CD14-positive monocyte (primary cell): ENCODE results near the gene KSR2. TPM values are rescaled to one million over a fixed set of nuclear protein-coding genes. Genes with fewer than 3 reads are reported as not detected.

Experiments
- DNase-seq, 3 donors: peaks; one replicate each; pipeline ENCODE4 v3.0.0-alpha.2; 2011 to 2022
- H2AFZ ChIP-seq: 2 replicates; pipeline ENCODE4 v1.6.0; 2012; ENCODE audit warnings: mild to moderate bottlenecking, low read depth, low read length, inconsistent platforms; ENCODE audit not compliant: insufficient read depth, poor library complexity, severe bottlenecking
- H3K27ac ChIP-seq, 2 donors: 1 replicate in 1 of 2; 2 replicates in 1 of 2; pipeline ENCODE4 v1.5.1; 2012 to 2013; ENCODE audit warnings: low read length in 2 of 2, control low read depth in 1 of 2, inconsistent platforms in 1 of 2, low read depth in 1 of 2, mild to moderate bottlenecking in 1 of 2
- H3K27me3 ChIP-seq, 2 donors: one replicate each; pipeline versions ENCODE4 v1.6.0 to v1.6.1; 2011 to 2013; ENCODE audit warnings: low read length in 2 of 2; ENCODE audit not compliant: control insufficient read depth in 2 of 2, insufficient read depth in 2 of 2
- H3K36me3 ChIP-seq, 2 donors: replicated peaks in 1 of 2; 1 replicate in 1 of 2; 2 replicates in 1 of 2; pipeline versions ENCODE4 v1.5.1 to v1.6.1; 2012 to 2013; ENCODE audit warnings: low read length in 2 of 2, control low read depth in 1 of 2, inconsistent platforms in 1 of 2, mild to moderate bottlenecking in 1 of 2; ENCODE audit not compliant: insufficient read depth in 2 of 2, control insufficient read depth in 1 of 2
- H3K4me1 ChIP-seq, 2 donors: 1 replicate in 1 of 2; 2 replicates in 1 of 2; pipeline versions ENCODE4 v1.5.1 to v1.6.1; 2012 to 2013; ENCODE audit warnings: low read length in 2 of 2, control low read depth in 1 of 2, inconsistent platforms in 1 of 2, mild to moderate bottlenecking in 1 of 2, moderate library complexity in 1 of 2; ENCODE audit not compliant: insufficient read depth in 2 of 2, control insufficient read depth in 1 of 2
- H3K4me2 ChIP-seq: replicated peaks from 2 replicates; pipeline ENCODE3; 2012; ENCODE audit warnings: low read length, moderate library complexity, mild to moderate bottlenecking; ENCODE audit not compliant: poor library complexity, severe bottlenecking; ENCODE audit errors: extremely low read depth
- H3K4me3 ChIP-seq, 3 experiments: fragments of 200-600 bp in 1 of 3; sonication (generic) in 1 of 3; replicated peaks in 1 of 3; 1 replicate in 2 of 3; 2 replicates in 1 of 3; pipeline ENCODE4 v1.5.1; 2011 to 2013; ENCODE audit warnings: low read length in 3 of 3, mild to moderate bottlenecking in 3 of 3, control low read depth in 2 of 3, low read depth in 2 of 3, inconsistent platforms in 1 of 3, moderate library complexity in 1 of 3
- H3K79me2 ChIP-seq: 2 replicates; pipeline ENCODE4 v1.6.0; 2012; ENCODE audit warnings: mild to moderate bottlenecking, control low read depth, inconsistent platforms, low read length, moderate library complexity; ENCODE audit not compliant: insufficient read depth
- H3K9ac ChIP-seq: 2 replicates; pipeline ENCODE4 v1.6.0; 2017; ENCODE audit warnings: low read length, mild to moderate bottlenecking; ENCODE audit not compliant: insufficient read depth, poor library complexity, severe bottlenecking
- H3K9me3 ChIP-seq, 2 donors: replicated peaks in 1 of 2; 1 replicate in 1 of 2; 2 replicates in 1 of 2; pipeline versions ENCODE4 v1.5.1 to v1.6.1; 2012 to 2013; ENCODE audit warnings: low read length in 2 of 2, control low read depth in 1 of 2; ENCODE audit not compliant: control insufficient read depth in 1 of 2, insufficient read depth in 1 of 2
- H4K20me1 ChIP-seq: 2 replicates; pipeline ENCODE4 v1.6.0; 2012; ENCODE audit warnings: mild to moderate bottlenecking, low read length, control low read depth, moderate library complexity; ENCODE audit not compliant: insufficient read depth
- H3K27ac Mint-ChIP-seq, 7 donors: one replicate each; pipeline ENCODE4 v1.8.0; 2020; ENCODE audit warnings: mild to moderate bottlenecking in 7 of 7, mixed read lengths in 7 of 7, moderate library complexity in 6 of 7, inconsistent platforms in 2 of 7
- H3K27me3 Mint-ChIP-seq, 3 donors: one replicate each; pipeline ENCODE4 v1.8.0; 2021 to 2022; ENCODE audit warnings: low read depth in 3 of 3, mild to moderate bottlenecking in 3 of 3, mixed read lengths in 3 of 3, moderate library complexity in 3 of 3, inconsistent platforms in 1 of 3
- H3K36me3 Mint-ChIP-seq, 2 donors: one replicate each; pipeline ENCODE4 v1.8.0; 2020; ENCODE audit warnings: mixed read lengths in 2 of 2, inconsistent platforms in 1 of 2, mild to moderate bottlenecking in 1 of 2
- H3K4me1 Mint-ChIP-seq: one replicate; pipeline ENCODE4 v1.8.0; 2020; ENCODE audit warnings: mild to moderate bottlenecking, mixed read lengths
- H3K4me3 Mint-ChIP-seq, 2 donors: one replicate each; pipeline ENCODE4 v1.8.0; 2020; ENCODE audit warnings: mild to moderate bottlenecking in 2 of 2, mixed read lengths in 2 of 2, moderate library complexity in 1 of 2
- H3K9me3 Mint-ChIP-seq, 7 donors: one replicate each; pipeline ENCODE4 v1.8.0; 2020 to 2022; ENCODE audit warnings: mixed read lengths in 7 of 7, mild to moderate bottlenecking in 6 of 7, moderate library complexity in 6 of 7, inconsistent platforms in 2 of 7
- CTCF ChIP-seq: fragments of 200-600 bp; IDR thresholded peaks from one replicate; pipeline ENCODE4 v1.8.0; 2022; ENCODE audit warnings: antibody characterized with exemption, mild to moderate bottlenecking
- WGBS: methylation state at CpG from one replicate; pipeline ENCODE4 v1.1.5; 2013; ENCODE audit warnings: missing lambda C conversion rate; ENCODE audit not compliant: insufficient coverage; 5-methylcytosine and 5-hydroxymethylcytosine counted together
- intact Hi-C, 2 donors: fragments of 100-400 bp; cut with micrococcal nuclease; formaldehyde crosslinking; loops; one replicate each; pipeline versions ENCODE4 v1.15.0 to v1.15.1; 2023
- polyA plus RNA-seq, 3 donors: library from polyadenylated mRNA; depleted of rRNA in 1 of 3; unstranded in 2 of 3; stranded (reverse) in 1 of 3; fragments of 300-500 nt in 2 of 3; fragments of >200 nt in 1 of 3; fragmentation: Illumina TruSeq in 2 of 3; gene quantifications; 1 replicate in 2 of 3; 2 replicates in 1 of 3; pipeline ENCODE4 v1.2.3, GENCODE V29; 2012 to 2021

The KSR2 gene
- polyA plus RNA-seq, 3 donors = not detected

GRCh38 chr12:117564881-117565280, 403.9 kb downstream of the KSR2 start:
- Mint-ChIP-seq H3K27ac (no peak overlapping the region), H3K4me1 (no peaks in the 10 kb centered on the region), H3K27me3 (peaks cover 10 to 27% (median 11%) of the 10 kb centered on the region in 3 donors), H3K4me3 (no peak overlapping the region), H3K36me3 (no peaks in the 10 kb centered on the region), H3K9me3 (peaks cover 0 to 2% (median 0%) of the 10 kb centered on the region in 7 donors)
- H3K4me1 ChIP-seq = no peaks in the 10 kb centered on the region
- intact Hi-C loops = no loop called here
- H3K27ac ChIP-seq = no peak overlapping the region
- TF ChIP-seq CTCF = no peak
- no peak overlapping the region for H2AFZ ChIP-seq
- H3K9ac ChIP-seq = no peak overlapping the region
- no peak for DNase-seq
- 63% methylated on average over 9 of the region's 9 CpGs for WGBS
- no peaks in the 10 kb centered on the region for H4K20me1 ChIP-seq
- H3K27me3 ChIP-seq = peaks cover 2 to 3% of the 10 kb centered on the region in 2 donors
- no peaks in the 10 kb centered on the region for H3K79me2 ChIP-seq
- no peak overlapping the region for H3K4me2 ChIP-seq
- no peaks in the 10 kb centered on the region for H3K36me3 ChIP-seq
- H3K9me3 ChIP-seq = no peaks in the 10 kb centered on the region
- H3K4me3 ChIP-seq = no peak overlapping the region

GRCh38 chr12:117563706-117564105, 405.1 kb downstream of the KSR2 start:
- H3K9me3 ChIP-seq = no peaks in the 10 kb centered on the region
- no peak overlapping the region for H2AFZ ChIP-seq
- no CpG with 5 or more reads among the region's 2 CpGs for WGBS
- no peak overlapping the region for H3K4me3 Mint-ChIP-seq
- peaks cover 0 to 2% (median 0%) of the 10 kb centered on the region in 7 donors for H3K9me3 Mint-ChIP-seq
- no peak for DNase-seq
- H3K4me2 ChIP-seq = no peak overlapping the region
- no peak overlapping the region for H3K9ac ChIP-seq
- no peaks in the 10 kb centered on the region for H4K20me1 ChIP-seq
- H3K27me3 Mint-ChIP-seq = peaks cover 10 to 31% (median 11%) of the 10 kb centered on the region in 3 donors
- H3K27ac Mint-ChIP-seq = no peak overlapping the region
- TF ChIP-seq CTCF = no peak
- H3K79me2 ChIP-seq = no peaks in the 10 kb centered on the region
- peaks cover 2 to 3% of the 10 kb centered on the region in 2 donors for H3K27me3 ChIP-seq
- H3K4me1 Mint-ChIP-seq = no peaks in the 10 kb centered on the region
- H3K4me3 ChIP-seq = no peak overlapping the region
- H3K4me1 ChIP-seq = no peaks in the 10 kb centered on the region
- H3K27ac ChIP-seq = no peak overlapping the region
- no peaks in the 10 kb centered on the region for H3K36me3 Mint-ChIP-seq
- no peaks in the 10 kb centered on the region for H3K36me3 ChIP-seq
- intact Hi-C loops = no loop called here
